GM12874 (cell line): ENCODE data around the gene ARL5B.

Experiments
- CTCF ChIP-seq: IDR thresholded peaks from 2 replicates; pipeline ENCODE4 v1.5.1; 2011; ENCODE audit warnings: low read depth, mild to moderate bottlenecking, control low read depth, low read length, moderate library complexity; ENCODE audit not compliant: insufficient read depth

ARL5B gene

DNA sequence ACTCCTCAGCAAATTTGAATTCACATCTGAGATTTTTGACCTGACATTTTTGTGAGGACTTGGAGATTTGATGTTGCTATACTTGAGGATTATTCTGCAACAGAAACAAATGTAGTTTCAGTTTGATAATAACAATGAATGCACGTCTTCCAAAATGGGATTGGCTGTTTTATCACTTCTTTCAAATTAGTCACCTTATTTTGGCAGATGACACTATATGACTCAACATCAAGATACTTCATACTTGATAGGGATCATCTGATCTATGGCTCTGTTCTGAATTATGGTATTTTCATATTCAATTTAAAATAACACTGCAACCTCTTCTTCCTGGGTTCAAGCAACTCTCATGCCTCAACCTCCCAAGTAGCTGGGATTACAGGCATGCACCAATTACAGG, 24.2 kb downstream of the ARL5B start:
- TF ChIP-seq CTCF = no peak

GRCh38 chr10:18684416-18684815, 25.2 kb downstream of the ARL5B start:
- TF ChIP-seq CTCF = no peak

- TF ChIP-seq CTCF = no peak
Measured at GRCh38 chr10:18684953-18685352, 25.7 kb downstream of the ARL5B start.

DNA sequence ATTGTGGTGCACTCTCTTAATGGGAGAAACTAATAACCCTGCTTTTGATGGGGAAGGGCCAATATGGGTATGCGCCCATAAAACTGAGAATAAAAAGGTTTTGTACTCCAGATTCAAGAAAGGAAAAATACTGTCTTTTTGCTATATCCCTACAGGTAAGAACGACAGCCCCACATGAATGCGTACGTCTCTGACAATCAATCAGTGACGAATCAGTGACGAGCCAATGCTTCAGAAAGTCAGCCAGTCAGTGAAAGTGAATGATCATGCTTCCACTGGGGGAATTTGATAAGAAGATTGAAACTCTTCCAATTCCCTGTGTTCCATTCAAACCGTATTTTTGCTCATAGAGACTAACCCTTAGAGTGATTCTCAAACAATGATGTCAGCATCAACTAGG, 26.3 kb downstream of the ARL5B start:
- no peak for TF ChIP-seq CTCF

DNA sequence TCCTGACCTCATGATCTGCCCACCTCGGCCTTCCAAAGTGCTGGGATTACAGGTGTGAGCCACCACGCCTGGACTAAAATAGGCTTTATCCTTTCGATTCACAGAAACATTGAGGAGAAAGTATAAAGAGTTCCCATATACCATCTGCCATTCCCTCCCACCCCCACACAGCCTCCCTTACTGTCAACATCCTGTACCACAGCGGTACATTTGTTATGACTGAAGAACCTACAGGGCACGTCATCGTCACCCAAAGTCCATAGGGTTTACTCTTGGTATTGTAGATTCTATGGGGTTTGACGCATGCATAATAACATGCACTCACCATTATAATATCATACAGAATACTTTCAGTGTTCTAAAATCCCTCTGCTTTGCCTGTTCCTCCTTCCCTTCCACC, 28.0 kb downstream of the ARL5B start:
- TF ChIP-seq CTCF = no peak

DNA sequence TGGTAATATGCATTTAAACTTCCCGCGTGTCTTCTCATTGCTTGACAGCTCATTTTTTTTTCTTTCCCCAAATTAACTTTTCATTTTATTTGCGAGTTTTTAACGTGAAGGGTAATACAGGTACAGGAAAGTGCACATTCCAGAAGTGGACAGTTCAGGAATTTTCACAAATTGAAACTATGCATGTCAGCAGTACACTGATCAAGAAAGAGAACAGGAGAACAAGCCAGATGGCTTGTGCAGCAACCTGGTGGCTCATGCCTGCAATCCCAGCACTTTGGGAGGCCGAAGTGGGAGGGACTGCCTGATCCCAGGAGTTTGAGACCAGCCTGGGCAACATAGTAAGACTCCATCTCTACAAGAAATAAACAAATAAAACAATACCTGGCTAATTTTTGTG, 28.5 kb downstream of the ARL5B start:
- TF ChIP-seq CTCF = no peak

GRCh38 chr10:18689498-18689897, 30.3 kb downstream of the ARL5B start:
- TF ChIP-seq CTCF = no peak

GRCh38 chr10:18690541-18690940, 31.3 kb downstream of the ARL5B start:
- no peak for TF ChIP-seq CTCF
